ENCODE results near the gene GNLY.

Gene GNLY

GRCh38 chr2:85741211-85741832 is 47.2 kb downstream of the GNLY start:
- no peak overlapping the region for H3K4me3 ChIP-seq (ENCODE audit: low read depth, low read length)

- no peak overlapping the region for H3K4me3 ChIP-seq (ENCODE audit: low read depth, low read length)
Measured at GRCh38 chr2:85741833-85742455, 47.8 kb downstream of the GNLY start.

DNA sequence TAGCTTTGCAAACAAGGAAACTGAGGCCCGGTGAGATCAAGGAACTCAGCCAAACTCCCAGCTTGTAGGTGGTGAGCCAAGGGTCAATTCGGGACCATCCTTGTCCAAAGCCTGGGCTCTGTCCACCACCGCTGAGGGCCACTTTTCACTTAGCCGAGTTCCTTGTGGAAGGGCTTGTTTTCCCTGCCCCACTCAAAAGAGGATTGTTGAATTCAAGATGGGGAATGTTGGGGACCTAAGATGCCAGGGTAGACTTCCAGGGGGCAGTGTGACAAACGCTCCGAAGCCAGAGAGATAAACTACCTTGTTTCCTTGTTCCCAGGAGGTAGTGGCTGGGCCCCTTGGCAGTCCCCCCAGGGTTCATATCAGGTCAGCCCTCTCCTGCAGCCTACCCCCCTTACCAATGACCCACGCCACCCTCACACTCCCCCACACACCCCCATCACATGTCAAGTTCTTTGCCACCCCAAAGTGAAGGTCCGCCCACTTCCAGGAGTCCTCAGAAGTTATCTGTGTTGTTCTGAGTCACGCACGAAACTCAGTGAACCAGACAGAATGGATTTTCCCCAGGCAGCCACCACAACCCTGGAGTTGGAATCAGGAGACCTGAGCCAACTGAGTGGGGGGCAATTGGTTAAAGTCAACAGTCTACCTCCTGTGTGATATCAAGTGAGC is 49.3 kb downstream of the GNLY start:
- no peak overlapping the region for H3K4me3 ChIP-seq (ENCODE audit: low read depth, low read length)

- H3K4me3 ChIP-seq (ENCODE audit: low read depth, low read length) = no peak overlapping the region
Measured at GRCh38 chr2:85744055-85744454, 49.9 kb downstream of the GNLY start.

- no peak overlapping the region for H3K4me3 ChIP-seq (ENCODE audit: low read depth, low read length)
Measured at GRCh38 chr2:85744741-85745601, 50.8 kb downstream of the GNLY start.

- H3K4me3 ChIP-seq (ENCODE audit: low read depth, low read length) = no peak overlapping the region
Measured at GRCh38 chr2:85745619-85746018, 51.5 kb downstream of the GNLY start.

- no peak overlapping the region for H3K4me3 ChIP-seq (ENCODE audit: low read depth, low read length)
Measured at GRCh38 chr2:85746321-85747004, 52.3 kb downstream of the GNLY start.

DNA sequence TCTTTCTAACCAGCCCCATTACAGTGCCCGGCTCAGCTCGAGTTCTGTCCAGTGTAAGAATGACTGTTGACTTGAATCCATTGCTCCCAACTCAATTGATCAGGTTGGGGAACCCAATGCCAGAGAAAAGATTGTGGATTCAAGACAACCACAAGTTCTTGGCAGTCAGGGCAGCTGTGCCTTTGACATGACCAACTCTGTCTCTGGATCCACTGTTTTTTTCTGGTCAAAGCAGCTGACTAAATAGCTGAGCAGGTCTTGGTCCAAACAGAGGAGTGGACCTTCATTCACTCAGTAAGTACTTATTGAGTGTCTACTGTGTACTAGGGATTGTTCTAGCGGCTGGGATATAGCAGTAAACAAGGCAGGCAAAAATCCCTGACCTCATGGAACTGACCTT is 53.3 kb downstream of the GNLY start:
- no peak overlapping the region for H3K4me3 ChIP-seq (ENCODE audit: low read depth, low read length)

GRCh38 chr2:85748039-85748734 is 54.0 kb downstream of the GNLY start:
- H3K4me3 ChIP-seq (ENCODE audit: low read depth, low read length) = no peak overlapping the region

Measured in iPS-11a (cell line).